ENCODE results near the gene ECI1.

Gene ECI1, protein sequence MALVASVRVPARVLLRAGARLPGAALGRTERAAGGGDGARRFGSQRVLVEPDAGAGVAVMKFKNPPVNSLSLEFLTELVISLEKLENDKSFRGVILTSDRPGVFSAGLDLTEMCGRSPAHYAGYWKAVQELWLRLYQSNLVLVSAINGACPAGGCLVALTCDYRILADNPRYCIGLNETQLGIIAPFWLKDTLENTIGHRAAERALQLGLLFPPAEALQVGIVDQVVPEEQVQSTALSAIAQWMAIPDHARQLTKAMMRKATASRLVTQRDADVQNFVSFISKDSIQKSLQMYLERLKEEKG

DNA sequence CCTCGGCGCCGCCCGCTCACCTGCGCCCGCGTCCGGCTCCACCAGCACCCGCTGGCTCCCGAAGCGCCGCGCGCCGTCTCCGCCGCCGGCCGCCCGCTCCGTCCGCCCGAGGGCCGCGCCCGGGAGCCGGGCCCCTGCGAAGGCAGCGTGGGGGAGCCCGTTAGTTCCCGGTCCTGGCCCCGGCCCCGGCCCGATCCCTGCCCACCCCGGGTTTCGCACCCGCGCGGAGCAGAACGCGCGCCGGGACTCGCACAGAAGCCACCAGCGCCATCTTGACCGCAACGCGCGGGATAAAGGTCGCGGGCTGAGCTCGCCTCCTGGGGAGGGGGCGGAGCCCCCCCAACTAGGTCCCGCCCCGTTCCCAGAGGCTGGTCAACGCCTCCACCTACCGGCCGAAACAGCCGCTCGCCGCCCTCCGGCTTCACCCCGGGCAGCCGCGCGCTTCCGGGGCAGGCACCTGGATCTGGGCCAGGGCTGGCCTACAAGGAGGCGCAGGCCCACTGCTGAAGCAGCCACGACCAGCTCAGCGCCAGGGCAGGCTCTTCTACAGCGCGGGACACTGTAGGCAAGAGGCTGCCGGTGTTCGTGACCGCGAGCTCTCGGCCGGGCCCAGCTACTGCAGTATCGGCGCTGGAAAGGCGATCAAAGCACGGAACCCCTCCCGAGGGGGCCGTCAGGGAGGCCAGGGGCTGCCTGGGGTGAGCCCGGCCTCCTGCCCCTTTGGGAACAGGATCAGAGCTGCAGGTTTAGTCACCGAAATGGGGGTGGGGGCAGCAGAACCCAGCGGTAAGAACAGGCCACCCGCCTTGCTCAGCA is at the start of gene ECI1:
ECI1 (minus strand) TSS at position 292 of the 816 bp plus-strand sequence; CDS start at position 271, 21 bp downstream.
- DNase-seq = no peak

DNA sequence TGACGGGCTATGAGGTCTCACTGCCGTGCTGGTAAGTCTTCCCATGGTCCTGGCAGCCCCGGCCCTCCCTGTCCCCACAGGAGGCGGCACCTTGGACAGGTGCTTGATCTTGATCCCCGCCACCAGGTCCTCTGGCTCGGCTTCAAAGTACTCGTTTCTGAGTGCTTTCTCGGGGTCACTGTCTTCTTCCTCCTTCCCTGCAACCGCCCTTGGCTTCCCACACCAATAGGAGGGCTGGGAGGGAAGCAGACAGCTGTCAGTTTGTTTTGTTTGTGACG is 48.5 kb upstream of the ECI1 start:
- DNase-seq = no peak

- DNase-seq = no peak
Measured at GRCh38 chr16:2299121-2299914, 47.9 kb upstream of the ECI1 start.

- no peak for DNase-seq
Measured at GRCh38 chr16:2298621-2299020, 47.2 kb upstream of the ECI1 start.

DNA sequence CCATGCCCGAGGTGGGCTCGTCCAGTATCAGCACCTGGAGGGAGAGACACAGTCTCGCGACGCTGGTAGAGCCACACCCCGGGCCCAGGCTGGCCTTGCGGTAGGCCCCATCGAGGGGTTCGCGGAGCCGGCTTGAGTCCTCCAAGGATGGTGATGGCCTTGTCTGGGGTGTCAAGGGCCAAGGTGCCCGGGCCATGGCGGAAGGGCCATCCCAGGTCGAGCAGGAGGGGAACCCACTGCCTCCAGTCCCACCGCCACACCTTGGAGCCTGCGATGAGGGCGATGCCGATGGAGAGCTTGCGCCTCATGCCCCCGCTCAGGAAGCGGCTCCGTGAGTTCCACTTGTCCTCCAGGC is 46.1 kb upstream of the ECI1 start:
- DNase-seq = no peak

- no peak for DNase-seq
Measured at GRCh38 chr16:2296661-2297505, 45.5 kb upstream of the ECI1 start.

DNA sequence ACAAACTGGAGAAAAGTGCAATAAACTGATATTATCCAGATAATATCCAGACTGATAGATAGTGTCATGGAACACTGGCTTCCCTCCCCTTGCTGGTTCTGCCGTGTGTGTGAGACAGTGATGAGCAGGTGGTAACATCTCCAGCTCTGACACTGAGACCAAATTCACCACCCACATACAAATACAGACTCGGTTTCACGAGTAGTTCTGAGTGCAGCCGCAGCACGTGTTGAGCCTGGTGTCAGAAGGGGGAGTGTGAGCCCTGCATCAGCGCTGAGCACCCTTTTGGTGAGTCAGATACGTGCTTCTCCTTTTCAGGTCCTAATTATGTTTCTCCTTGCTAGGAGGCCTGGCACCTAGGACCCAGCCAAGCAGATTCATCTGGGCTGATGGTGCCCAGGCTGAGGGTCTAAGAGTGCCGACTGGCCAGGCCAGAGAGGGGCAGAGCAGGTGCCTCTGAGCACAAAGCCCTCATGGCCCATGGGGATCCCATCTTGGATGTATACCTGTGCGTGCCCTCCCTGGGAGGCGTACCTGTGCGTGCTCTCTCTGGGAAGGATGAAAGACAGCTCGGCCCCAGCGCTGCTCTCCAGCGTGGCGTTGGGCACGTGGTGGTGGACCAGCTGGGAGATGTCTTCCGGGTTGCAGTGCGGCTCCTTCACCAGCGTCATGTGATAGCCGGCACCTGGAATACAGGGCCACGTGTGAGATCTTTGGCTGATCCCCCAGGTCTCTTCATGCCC is 43.8 kb upstream of the ECI1 start:
- peak; percentile 11 for DNase-seq

GRCh38 chr16:2292221-2292620 is 40.8 kb upstream of the ECI1 start:
- no peak for DNase-seq

- DNase-seq = no peak
Measured at GRCh38 chr16:2289282-2289681, 37.9 kb upstream of the ECI1 start.

DNA sequence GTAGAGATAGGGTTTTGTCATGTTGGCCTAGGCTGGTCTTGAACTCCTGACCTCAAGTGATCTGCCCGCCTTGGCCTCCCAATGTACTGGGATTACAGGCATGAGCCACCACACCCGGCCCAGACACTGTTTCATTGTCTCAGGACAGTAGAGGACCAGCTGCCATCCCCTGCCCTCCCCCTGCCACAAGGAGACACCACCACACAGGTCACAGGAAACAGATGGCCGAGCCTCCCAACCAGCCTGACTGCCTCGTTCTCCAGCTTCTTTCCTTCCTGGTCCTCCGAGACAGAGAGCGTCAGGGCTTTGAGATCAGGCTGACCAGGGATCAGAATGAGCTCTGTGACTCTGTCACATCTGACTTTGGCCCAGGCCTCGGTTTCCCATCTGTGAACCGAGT is 37.3 kb upstream of the ECI1 start:
- no peak for DNase-seq

DNA sequence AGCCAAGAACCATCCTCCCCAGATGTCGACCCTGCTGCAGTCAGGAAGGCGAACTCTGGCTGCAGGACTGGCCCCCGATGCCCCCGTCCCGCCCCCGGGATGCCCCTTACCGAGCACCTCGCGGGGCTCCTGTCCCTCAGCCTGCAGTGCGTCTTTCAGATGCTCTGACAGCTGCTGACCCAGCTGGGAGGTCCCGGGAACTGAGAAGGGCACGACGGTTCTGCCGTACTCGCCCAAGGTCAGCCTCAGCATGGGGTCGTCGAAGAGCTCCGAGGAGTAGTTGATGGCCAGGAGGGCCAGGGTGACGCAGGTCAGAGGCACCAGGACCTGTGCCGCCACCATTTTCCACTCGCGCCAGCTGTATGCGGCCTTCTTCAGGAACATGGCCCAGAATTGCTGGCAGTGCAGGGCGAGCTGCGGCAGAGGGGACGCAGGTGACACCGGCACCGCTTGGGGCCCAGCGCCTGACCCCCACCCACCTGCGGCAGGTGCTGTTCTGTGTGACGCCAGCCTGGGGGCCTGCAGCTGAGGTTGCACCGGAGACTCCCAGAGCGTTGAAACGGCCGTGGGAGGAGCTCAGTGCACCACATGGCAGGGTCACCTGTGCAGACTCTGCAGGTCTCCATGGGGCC is 36.6 kb upstream of the ECI1 start:
- DNase-seq = no peak

DNA sequence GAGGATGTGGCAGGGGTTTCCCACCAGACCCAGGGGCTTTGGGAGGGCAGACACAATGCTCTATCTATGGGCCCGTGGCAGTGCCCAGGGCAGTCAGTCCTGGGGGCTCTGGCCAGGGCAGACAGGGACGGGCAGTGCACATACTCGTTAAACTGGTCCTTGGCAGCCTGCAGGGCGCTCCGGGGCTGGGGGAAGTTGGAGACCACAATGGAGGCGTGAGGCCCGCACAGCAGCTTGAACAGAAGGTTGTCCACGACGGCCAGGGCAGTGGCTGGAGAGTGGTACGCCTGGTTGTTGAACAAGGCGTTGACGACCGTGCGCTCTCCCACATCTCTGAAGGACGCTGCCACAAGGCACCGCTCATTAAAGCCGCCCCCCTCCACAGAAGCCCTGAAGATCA is 35.2 kb upstream of the ECI1 start:
- DNase-seq = no peak

GRCh38 chr16:2285731-2286191 is 34.4 kb upstream of the ECI1 start:
- DNase-seq = no peak

DNA sequence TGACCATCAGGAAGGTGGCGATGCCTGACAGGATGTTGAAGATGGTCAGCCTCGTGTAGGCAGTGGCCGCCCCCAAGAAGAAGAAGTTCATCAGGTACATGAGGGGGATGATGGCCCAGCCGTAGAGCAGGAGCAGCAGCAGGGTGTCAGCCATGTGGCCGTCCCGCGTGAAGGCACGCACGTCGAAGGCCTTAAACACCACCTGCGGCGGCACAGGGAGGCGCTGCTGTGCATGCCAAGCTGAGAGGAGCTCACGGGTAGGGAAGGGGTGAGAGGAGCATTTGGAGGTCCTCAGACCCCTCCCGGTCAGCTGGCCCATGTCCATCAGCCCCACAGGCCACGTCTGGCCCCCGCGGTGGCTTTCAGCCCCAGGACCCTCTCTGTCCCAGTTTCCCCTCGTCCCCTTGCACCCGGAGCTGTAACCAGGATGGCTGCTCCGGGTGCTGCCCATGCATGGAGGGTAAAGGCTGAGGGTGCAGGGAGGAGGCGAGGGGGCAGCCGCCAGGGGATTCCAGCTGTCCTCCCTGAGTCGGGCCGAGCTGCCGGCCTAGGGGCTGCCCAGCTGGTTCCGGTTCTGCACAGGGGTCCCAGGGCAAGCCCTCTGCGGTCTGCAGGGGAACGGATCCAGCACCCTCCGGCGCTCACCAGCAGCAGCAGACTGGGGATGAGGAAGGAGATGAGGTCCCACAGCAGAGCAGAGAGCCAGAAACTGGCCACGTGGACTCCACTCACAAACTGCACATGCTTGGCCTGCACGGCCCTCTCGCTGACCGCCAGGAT is 33.6 kb upstream of the ECI1 start:
- no peak for DNase-seq

GRCh38 chr16:2284001-2284770 is 32.8 kb upstream of the ECI1 start:
- no peak for DNase-seq

- DNase-seq = no peak
Measured at GRCh38 chr16:2282866-2283555, 31.6 kb upstream of the ECI1 start.

DNA sequence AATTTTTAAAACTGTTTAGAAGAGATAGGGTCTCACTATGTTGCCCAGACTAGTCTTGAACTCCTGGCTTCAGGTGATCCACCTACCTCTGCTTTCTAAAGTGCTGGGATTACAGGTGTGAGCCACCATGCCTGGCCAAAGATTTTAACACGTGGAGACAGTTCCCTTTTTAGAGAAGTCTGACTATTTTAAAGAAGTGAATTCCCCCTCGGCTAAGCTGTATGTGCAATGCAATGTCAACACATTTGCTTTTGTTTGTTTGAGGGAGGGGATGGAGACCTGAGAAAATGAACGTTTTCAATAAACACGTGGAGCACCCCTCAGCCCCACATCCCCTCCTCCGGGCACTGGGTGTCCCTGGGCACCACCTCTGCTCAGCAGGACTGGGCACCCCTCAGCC is 30.9 kb upstream of the ECI1 start:
- DNase-seq = no peak

DNA sequence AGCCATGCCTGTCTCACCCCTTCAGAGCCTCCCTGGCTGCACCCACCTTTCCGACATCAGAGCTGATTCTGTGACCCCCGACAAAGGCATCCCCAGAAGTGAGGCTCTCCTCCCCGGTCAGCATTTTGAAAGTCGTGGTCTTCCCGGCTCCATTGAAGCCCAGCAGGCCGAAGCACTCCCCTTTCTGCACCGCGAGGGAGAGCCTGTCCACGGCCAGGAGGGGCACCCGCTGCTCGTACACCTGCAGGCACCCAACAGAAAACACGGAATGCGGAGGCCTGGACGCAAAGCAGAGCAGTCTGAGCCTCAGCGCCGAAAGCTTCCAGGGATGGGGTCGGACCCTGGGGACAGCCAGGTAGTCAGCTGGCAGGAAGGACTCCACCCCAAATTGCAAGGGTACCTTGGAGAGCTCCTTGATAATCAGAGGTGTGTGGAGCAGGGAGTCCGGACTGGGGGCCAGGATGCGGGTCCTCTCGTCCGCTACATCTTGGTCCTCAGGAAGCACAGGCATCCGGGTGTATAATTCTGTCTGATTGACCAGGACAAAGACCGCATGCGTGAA is 29.7 kb upstream of the ECI1 start:
- DNase-seq = no peak

GRCh38 chr16:2280461-2280860 is 29.1 kb upstream of the ECI1 start:
- no peak for DNase-seq
